ENCODE measurements around the gene CTDSPL. TPM values are rescaled to one million over a fixed set of nuclear protein-coding genes. Genes with fewer than 3 reads are reported as not detected.

CTDSPL gene
- total RNA-seq, 1 experiment from 2014 or later, result 34.4 TPM

DNA sequence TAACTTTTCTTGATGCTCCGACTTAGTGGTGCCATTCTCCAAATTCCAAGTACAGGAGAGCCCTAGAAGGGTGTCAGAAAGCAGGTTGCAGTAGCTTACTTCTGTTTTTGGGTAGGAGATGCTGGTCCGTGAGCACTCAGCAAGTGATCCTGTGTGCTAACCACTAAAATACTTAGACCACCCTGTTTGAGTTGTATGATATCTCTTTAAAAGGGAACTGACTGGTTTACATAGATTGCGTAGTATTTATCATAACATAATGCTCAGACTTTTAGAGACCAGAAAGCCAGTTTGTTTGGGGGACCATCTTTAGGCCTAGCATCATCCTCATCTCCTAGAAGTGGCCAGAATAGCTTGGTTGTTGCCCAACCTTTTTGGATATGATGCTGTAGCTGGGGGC, 26.7 kb downstream of the CTDSPL start:
- Histone ChIP-seq H2AFZ (ENCODE audit: low read depth, low read length, poor library complexity, severe bottlenecking) (no peak overlapping the region), H3K4me1 (ENCODE audit: control insufficient read depth in 1 of 2, insufficient read depth in 2 of 2, low read length in 2 of 2) (peaks cover 0 to 4% of the 10 kb centered on the region in 2 experiments; a peak in 1 of 4 replicates), H4K20me1 (ENCODE audit: insufficient read depth) (peaks cover 5% of the 10 kb centered on the region; the same call in 1 of the 2 replicates), H3K9ac (ENCODE audit: low read length) (no peak overlapping the region), H3K27ac (ENCODE audit: low read depth, low read length) (no peak overlapping the region), H3K79me2 (ENCODE audit: insufficient read depth, low read length) (peaks cover 35% of the 10 kb centered on the region), H3K4me2 (ENCODE audit: low read length) (no peak overlapping the region), H3K9me3 (ENCODE audit: control insufficient read depth in 1 of 2, insufficient read depth in 1 of 2, low read depth in 1 of 2, low read length in 2 of 2) (no peaks in the 10 kb centered on the region), H3K27me3 (ENCODE audit: insufficient read depth, low read length) (no peaks in the 10 kb centered on the region), H3K9me2 (ENCODE audit: insufficient read depth) (no peaks in the 10 kb centered on the region), H3K4me3 (replicated peaks in 1 of 2; ENCODE audit: low read depth in 1 of 2, low read length in 2 of 2) (no peak overlapping the region), H3K36me3 (ENCODE audit: control insufficient read depth in 1 of 2, insufficient read depth in 2 of 2, low read length in 2 of 2) (no peaks in the 10 kb centered on the region)
- DNase-seq (ENCODE audit: low read depth, low spot score) (no peak), ATAC-seq (no peak)
- TF ChIP-seq, protein P1, sequence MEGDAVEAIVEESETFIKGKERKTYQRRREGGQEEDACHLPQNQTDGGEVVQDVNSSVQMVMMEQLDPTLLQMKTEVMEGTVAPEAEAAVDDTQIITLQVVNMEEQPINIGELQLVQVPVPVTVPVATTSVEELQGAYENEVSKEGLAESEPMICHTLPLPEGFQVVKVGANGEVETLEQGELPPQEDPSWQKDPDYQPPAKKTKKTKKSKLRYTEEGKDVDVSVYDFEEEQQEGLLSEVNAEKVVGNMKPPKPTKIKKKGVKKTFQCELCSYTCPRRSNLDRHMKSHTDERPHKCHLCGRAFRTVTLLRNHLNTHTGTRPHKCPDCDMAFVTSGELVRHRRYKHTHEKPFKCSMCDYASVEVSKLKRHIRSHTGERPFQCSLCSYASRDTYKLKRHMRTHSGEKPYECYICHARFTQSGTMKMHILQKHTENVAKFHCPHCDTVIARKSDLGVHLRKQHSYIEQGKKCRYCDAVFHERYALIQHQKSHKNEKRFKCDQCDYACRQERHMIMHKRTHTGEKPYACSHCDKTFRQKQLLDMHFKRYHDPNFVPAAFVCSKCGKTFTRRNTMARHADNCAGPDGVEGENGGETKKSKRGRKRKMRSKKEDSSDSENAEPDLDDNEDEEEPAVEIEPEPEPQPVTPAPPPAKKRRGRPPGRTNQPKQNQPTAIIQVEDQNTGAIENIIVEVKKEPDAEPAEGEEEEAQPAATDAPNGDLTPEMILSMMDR (IDR thresholded peaks at IDR 0.05 in 2 of 3, conservative IDR thresholded peaks at IDR 0.05 in 1 of 3; ENCODE audit: borderline replicate concordance in 1 of 3, insufficient read depth in 1 of 3, low read depth in 2 of 3, low read length in 2 of 3), result no peak
- no peak for TF ChIP-seq SIN3A (IDR thresholded peaks at IDR 0.05; ENCODE audit: low read depth)
- TF ChIP-seq, protein P2, sequence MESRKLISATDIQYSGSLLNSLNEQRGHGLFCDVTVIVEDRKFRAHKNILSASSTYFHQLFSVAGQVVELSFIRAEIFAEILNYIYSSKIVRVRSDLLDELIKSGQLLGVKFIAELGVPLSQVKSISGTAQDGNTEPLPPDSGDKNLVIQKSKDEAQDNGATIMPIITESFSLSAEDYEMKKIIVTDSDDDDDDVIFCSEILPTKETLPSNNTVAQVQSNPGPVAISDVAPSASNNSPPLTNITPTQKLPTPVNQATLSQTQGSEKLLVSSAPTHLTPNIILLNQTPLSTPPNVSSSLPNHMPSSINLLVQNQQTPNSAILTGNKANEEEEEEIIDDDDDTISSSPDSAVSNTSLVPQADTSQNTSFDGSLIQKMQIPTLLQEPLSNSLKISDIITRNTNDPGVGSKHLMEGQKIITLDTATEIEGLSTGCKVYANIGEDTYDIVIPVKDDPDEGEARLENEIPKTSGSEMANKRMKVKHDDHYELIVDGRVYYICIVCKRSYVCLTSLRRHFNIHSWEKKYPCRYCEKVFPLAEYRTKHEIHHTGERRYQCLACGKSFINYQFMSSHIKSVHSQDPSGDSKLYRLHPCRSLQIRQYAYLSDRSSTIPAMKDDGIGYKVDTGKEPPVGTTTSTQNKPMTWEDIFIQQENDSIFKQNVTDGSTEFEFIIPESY (IDR thresholded peaks at IDR 0.05; ENCODE audit: extremely low read depth, insufficient replicate concordance, low read length), result no peak
- no peak for TF ChIP-seq POLR2AphosphoS5 (IDR thresholded peaks at IDR 0.05; ENCODE audit: low read depth, low read length)
- TF ChIP-seq CBX3 (IDR thresholded peaks at IDR 0.05; ENCODE audit: low read depth), result no peak
- TF ChIP-seq EZH2phosphoT487 (IDR thresholded peaks at IDR 0.05; ENCODE audit: borderline replicate concordance), result no peak
- TF ChIP-seq, protein P3, sequence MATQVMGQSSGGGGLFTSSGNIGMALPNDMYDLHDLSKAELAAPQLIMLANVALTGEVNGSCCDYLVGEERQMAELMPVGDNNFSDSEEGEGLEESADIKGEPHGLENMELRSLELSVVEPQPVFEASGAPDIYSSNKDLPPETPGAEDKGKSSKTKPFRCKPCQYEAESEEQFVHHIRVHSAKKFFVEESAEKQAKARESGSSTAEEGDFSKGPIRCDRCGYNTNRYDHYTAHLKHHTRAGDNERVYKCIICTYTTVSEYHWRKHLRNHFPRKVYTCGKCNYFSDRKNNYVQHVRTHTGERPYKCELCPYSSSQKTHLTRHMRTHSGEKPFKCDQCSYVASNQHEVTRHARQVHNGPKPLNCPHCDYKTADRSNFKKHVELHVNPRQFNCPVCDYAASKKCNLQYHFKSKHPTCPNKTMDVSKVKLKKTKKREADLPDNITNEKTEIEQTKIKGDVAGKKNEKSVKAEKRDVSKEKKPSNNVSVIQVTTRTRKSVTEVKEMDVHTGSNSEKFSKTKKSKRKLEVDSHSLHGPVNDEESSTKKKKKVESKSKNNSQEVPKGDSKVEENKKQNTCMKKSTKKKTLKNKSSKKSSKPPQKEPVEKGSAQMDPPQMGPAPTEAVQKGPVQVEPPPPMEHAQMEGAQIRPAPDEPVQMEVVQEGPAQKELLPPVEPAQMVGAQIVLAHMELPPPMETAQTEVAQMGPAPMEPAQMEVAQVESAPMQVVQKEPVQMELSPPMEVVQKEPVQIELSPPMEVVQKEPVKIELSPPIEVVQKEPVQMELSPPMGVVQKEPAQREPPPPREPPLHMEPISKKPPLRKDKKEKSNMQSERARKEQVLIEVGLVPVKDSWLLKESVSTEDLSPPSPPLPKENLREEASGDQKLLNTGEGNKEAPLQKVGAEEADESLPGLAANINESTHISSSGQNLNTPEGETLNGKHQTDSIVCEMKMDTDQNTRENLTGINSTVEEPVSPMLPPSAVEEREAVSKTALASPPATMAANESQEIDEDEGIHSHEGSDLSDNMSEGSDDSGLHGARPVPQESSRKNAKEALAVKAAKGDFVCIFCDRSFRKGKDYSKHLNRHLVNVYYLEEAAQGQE (IDR thresholded peaks at IDR 0.05; ENCODE audit: low read depth), result no peak
- no peak for TF ChIP-seq SP1 (IDR thresholded peaks at IDR 0.05; ENCODE audit: low read depth)
- TF ChIP-seq SRF (IDR thresholded peaks at IDR 0.05; ENCODE audit: low read depth), result no peak
- ChIA-PET RAD21 (ENCODE audit: low non-redundant PET in 1 of 2, low total read pairs in 2 of 2, uncharacterized antibody in 2 of 2, unreplicated experiment in 2 of 2) (no interaction called here), CTCF (no interaction called here), POLR2A (no interaction called here)
- intact Hi-C loops (cut with micrococcal nuclease), result no loop called here
- BruUV-seq (replicated peaks), result no TSS peak

Data from HCT116 (cell line).